IPS-15b (cell line): Measurements from ENCODE around the gene TRIO.

ENCODE experiments used
- H3K27me3 ChIP-seq: one replicate; pipeline ENCODE4 v1.6.1; 2013; ENCODE audit warnings: low read length; ENCODE audit not compliant: control insufficient read depth, insufficient read depth
- H3K36me3 ChIP-seq: one replicate; pipeline ENCODE4 v1.6.1; 2013; ENCODE audit warnings: low read length; ENCODE audit not compliant: control insufficient read depth, insufficient read depth
- H3K4me1 ChIP-seq: one replicate; pipeline ENCODE4 v1.6.1; 2013; ENCODE audit warnings: mild to moderate bottlenecking, low read length; ENCODE audit not compliant: control insufficient read depth, insufficient read depth
- H3K4me3 ChIP-seq: one replicate; pipeline ENCODE4 v1.5.1; 2013; ENCODE audit warnings: low read depth, low read length
- H3K9ac ChIP-seq: one replicate; pipeline ENCODE4 v1.6.1; 2013; ENCODE audit warnings: low read depth, mild to moderate bottlenecking, low read length
- H3K9me3 ChIP-seq: one replicate; pipeline ENCODE4 v1.6.1; 2013; ENCODE audit warnings: mild to moderate bottlenecking, low read length; ENCODE audit not compliant: control insufficient read depth, insufficient read depth

Gene TRIO

GRCh38 chr5:14151416-14151815 lies 8.3 kb downstream of the TRIO start:
- no peaks in the 10 kb centered on the region for H3K9me3 ChIP-seq
- peaks cover 54% of the 10 kb centered on the region for H3K4me1 ChIP-seq
- no peak overlapping the region for H3K9ac ChIP-seq
- H3K27me3 ChIP-seq, result no peaks in the 10 kb centered on the region
- no peaks in the 10 kb centered on the region for H3K36me3 ChIP-seq
- no peak overlapping the region for H3K4me3 ChIP-seq

GRCh38 chr5:14153071-14153864 lies 10.1 kb downstream of the TRIO start:
- Histone ChIP-seq H3K4me3 (no peak overlapping the region), H3K36me3 (no peaks in the 10 kb centered on the region), H3K27me3 (no peaks in the 10 kb centered on the region), H3K4me1 (peaks cover 41% of the 10 kb centered on the region), H3K9me3 (no peaks in the 10 kb centered on the region), H3K9ac (no peak overlapping the region)

- Histone ChIP-seq H3K36me3 (no peaks in the 10 kb centered on the region), H3K4me1 (peaks cover 35% of the 10 kb centered on the region), H3K9ac (no peak overlapping the region), H3K4me3 (no peak overlapping the region), H3K27me3 (no peaks in the 10 kb centered on the region), H3K9me3 (no peaks in the 10 kb centered on the region)
These were observed 11.0 kb downstream of the TRIO start for GRCh38 chr5:14153932-14154731.

GRCh38 chr5:14155075-14155474 lies 11.9 kb downstream of the TRIO start:
- Histone ChIP-seq H3K4me1 (peaks cover 36% of the 10 kb centered on the region), H3K27me3 (no peaks in the 10 kb centered on the region), H3K4me3 (no peak overlapping the region), H3K9ac (no peak overlapping the region), H3K36me3 (no peaks in the 10 kb centered on the region), H3K9me3 (no peaks in the 10 kb centered on the region)

GRCh38 chr5:14155739-14156138 lies 12.6 kb downstream of the TRIO start:
- H3K9ac ChIP-seq, result no peak overlapping the region
- H3K27me3 ChIP-seq, result no peaks in the 10 kb centered on the region
- no peaks in the 10 kb centered on the region for H3K9me3 ChIP-seq
- H3K4me1 ChIP-seq, result peaks cover 38% of the 10 kb centered on the region
- no peak overlapping the region for H3K4me3 ChIP-seq
- H3K36me3 ChIP-seq, result no peaks in the 10 kb centered on the region

GRCh38 chr5:14156290-14156649 lies 13.1 kb downstream of the TRIO start:
- Histone ChIP-seq H3K9ac (no peak overlapping the region), H3K4me1 (peaks cover 38% of the 10 kb centered on the region)

GRCh38 chr5:14156650-14157492 lies 13.7 kb downstream of the TRIO start:
- Histone ChIP-seq H3K36me3 (no peaks in the 10 kb centered on the region), H3K4me3 (no peak overlapping the region), H3K27me3 (no peaks in the 10 kb centered on the region), H3K9me3 (no peaks in the 10 kb centered on the region), H3K9ac (no peak overlapping the region), H3K4me1 (peaks cover 34% of the 10 kb centered on the region)

More at GRCh38 chr5:14156290-14156649, 13.1 kb downstream of the TRIO start:
- Histone ChIP-seq H3K36me3 (no peaks in the 10 kb centered on the region), H3K4me3 (no peak overlapping the region), H3K9me3 (no peaks in the 10 kb centered on the region), H3K27me3 (no peaks in the 10 kb centered on the region)

GRCh38 chr5:14157493-14157782 lies 14.3 kb downstream of the TRIO start:
- Histone ChIP-seq H3K9me3 (no peaks in the 10 kb centered on the region), H3K27me3 (no peaks in the 10 kb centered on the region), H3K9ac (no peak overlapping the region), H3K4me3 (no peak overlapping the region), H3K4me1 (peaks cover 34% of the 10 kb centered on the region), H3K36me3 (no peaks in the 10 kb centered on the region)

- Histone ChIP-seq H3K36me3 (no peaks in the 10 kb centered on the region), H3K4me1 (peaks cover 25% of the 10 kb centered on the region), H3K9me3 (no peaks in the 10 kb centered on the region), H3K4me3 (no peak overlapping the region), H3K27me3 (no peaks in the 10 kb centered on the region), H3K9ac (no peak overlapping the region)
These were observed 15.9 kb downstream of the TRIO start for GRCh38 chr5:14158890-14159666.

- H3K9ac ChIP-seq, result no peak overlapping the region
- no peaks in the 10 kb centered on the region for H3K36me3 ChIP-seq
- H3K9me3 ChIP-seq, result no peaks in the 10 kb centered on the region
- no peak overlapping the region for H3K4me3 ChIP-seq
- no peaks in the 10 kb centered on the region for H3K27me3 ChIP-seq
- H3K4me1 ChIP-seq, result peaks cover 14% of the 10 kb centered on the region
These were observed 18.8 kb downstream of the TRIO start for GRCh38 chr5:14161825-14162556.
